Activated T-cell treated with anti-CD3 and anti-CD28 coated beads for 24 hours (primary cell): ENCODE measurements around the gene KCNH6.

Source experiments
- DNase-seq: peaks from one replicate; pipeline ENCODE4 v3.0.0-alpha.2; 2020; ENCODE audit warnings: low read depth

Gene KCNH6

DNA sequence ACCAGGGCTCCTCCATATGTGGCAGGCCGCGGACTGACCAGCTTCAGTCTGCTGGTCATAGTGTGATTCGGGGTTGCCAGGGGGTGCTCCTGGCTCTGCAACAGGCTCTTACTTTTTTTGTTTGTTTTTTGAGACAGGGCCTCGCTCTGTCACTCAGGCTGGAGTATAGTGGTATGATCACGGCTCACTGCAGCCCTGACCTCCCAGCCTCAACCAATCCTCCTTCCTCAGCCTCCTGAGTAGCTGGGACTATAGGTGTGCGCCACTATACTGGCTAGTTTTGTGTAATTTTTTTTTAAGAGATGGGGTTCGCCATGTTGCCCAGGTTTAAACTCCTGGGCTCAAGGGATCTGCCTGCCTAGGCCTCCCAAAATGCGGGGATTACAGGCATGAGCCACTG lies 11.8 kb upstream of the KCNH6 start:
- no peak for DNase-seq

GRCh38 chr17:63512388-63512787 lies 10.8 kb upstream of the KCNH6 start:
- DNase-seq = no peak

DNA sequence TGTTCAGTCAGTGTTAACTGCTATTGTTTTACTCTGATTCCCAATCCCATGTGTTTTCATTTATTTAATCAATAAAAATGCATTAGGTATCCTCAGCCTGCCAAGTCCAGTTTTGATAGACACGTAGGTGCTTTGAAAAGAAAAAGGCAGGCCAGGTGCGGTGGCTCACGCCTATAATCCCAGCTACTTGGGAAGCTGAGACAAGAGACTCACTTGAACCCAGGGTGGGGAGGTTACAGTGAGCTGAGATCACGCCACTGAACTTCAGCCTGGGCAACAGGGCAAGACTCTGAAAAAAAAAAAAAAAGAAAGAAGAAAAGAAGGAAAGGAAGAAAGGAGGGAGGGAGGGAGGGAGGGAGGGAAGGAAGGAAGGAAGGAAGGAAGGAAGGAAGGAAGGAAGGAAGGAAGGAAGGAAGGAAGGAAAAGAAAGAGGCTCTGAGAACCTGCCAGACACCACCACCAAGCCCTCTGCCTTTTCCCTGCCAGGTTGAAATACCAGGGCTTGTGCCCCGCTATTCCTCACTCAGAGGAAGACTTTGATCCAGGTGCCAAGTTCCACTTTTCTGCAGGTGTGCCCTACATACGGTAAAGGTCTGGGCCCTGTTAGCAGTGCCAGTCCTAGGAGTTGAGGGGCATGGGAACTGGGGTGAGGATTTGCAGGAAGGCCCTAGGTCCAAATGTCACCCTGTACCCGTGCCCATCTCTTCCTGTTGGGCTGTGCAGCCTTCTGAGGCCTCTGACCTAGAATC lies 10.1 kb upstream of the KCNH6 start:
- DNase-seq = no peak

- no peak for DNase-seq
Measured at GRCh38 chr17:63514477-63514876, 8.7 kb upstream of the KCNH6 start.

DNA sequence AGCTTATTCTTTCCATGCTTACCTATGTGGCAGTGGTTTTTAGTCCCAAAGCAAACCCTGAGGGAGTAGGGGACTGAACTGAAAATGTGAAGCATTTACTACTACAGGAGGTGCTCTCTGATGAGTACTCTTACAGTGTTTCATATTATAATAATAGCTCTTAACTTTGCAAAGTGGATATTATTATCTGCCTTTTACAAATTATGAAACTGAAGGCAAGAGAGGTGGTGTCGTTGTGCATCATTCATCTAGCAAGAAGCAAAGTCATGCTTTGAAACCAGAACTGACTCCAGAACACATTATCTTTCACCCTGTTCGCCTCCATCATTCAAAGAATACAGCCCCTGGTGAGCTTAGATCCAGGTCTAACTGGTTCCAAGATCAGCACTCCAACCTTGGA lies 8.2 kb upstream of the KCNH6 start:
- DNase-seq = no peak

DNA sequence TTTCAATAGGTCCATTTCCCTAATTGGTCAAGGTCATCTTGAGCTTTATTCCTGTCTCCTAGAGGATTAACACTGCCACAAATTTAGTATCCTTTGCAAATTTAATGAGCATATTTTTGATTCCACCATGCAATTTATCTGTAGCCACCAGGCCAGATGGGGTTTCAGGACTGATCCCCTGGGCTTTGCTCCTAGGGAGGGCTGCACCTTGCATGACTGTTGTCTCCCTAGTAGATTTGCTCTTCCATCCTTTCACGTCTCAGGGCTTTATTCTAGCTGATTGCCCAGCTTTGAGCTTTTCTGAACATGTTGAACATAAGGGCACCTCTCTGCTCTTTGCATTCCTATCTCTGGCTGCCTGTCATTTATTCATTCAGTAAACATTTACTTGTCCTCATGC lies 7.7 kb upstream of the KCNH6 start:
- no peak for DNase-seq

DNA sequence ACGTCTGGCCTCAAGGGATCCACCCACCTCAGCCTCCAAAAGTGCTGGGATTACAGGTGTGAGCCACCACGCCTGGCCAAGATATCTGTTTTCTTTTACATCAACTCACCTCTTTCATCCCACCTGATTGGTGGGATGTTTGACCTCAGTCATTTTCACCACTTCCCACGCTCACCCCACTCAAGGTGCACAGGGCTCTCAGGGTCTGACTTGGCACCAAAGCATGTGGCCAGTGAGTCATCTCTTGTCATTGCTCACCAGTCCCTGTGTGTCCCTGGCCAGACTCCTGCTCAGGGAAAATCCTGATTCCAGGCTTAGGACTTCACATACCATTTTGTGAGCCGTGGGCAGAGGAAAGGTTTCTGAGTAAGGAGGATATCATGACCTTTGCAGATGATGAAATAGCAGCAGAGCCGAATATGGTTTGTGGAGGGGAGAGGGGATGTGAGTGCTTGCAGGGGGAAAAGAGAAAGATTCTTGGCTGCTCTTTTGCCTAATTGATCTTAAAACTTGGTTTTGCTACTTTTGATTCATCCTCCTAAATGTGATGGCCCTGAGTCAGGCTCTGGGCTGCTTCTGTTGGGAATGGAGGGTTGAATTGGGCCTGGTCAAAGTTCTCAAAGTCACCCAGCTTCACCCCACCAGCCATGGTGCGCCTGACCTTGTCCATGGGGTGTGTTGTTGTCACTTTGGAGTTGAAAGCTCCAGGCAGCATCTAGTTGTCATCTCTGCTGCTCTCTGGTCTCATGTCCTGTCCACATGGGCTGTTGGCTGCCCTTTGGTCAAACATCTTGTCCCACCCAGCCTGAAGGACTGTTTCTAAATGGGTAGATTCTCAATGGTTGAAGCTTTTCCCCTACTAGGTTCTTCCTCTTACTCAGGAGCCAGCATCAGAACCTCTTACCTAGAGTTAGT lies 6.0 kb upstream of the KCNH6 start:
- no peak for DNase-seq

GRCh38 chr17:63517825-63518534 lies 5.2 kb upstream of the KCNH6 start:
- no peak for DNase-seq

DNA sequence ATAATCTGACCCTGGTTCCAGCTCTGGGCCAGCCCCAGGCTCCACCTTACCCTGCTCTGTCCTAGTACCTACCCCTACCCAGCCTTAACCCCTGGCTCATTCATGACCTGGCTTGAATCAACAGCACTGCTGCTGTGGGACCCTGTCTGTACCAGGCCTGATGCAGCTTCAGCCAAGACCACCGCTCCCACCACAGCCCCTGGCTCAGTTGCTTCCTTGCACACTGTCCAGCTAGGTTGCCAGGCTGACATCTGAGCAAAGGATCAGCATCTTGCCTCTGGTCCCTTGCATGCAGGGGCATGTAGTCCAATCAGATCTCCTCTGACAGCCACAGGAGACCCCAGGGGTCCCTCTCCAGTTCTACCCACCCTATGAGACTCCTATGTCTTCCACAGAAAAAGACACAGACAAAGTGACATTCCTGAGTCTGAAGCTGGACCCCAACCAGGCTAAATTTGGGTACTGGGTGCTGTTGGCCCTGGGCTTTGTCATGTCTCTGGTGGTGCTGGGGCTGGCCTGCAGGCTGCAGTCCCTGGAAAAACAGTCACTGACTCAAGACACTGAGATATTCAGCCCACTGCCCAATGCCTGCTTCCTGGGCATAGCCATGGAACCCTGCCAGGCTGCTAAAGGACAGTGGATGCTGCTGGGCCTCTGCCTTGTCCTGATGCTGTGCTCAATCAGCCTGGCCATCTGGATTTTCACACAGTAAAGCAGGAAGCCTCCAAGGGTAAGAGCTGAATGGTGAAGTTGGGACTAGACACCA lies 3.9 kb upstream of the KCNH6 start:
- no peak for DNase-seq

DNA sequence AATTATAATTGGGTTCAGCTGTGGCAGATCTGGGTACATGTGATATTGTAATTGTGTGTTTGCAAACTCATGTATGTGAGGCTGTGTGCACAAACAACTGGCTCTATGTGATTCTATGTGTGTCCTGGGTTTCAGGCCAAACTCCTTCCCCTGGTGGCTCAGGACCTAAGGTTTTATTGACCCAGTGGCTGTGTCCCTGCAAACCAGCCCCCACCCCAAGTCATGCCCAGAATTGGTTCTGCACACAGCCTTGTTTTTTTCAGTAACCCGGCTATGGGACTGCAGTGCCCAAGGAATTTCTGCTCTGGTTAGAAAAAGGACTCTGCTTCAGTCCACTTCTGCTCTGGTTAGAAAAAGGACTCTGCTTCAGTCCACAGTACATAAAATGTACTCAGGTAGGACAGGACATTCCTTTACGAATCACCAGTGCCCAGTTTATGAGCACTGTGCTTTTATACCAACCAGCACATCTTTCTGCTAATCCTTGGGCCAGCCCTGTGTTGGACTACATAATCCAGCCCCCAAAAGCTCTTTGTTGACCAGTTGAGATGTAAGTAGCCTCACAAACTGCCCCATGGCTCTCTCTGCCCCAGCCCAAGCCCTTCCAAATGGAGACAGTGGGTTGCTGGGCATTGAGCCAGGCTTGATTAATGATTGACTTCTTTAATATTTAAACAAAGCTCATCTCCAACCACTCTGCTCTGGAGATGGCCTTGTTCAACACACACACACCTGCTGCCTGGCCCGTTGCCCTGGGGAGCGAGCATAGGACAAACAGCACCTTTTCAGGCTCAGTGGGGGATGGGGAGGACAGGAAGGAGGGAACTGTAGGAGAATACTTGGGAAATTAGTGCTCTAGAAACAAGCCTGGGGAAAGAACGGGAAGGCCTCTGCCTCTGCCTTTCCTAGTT lies 2.9 kb upstream of the KCNH6 start:
- DNase-seq = no peak

DNA sequence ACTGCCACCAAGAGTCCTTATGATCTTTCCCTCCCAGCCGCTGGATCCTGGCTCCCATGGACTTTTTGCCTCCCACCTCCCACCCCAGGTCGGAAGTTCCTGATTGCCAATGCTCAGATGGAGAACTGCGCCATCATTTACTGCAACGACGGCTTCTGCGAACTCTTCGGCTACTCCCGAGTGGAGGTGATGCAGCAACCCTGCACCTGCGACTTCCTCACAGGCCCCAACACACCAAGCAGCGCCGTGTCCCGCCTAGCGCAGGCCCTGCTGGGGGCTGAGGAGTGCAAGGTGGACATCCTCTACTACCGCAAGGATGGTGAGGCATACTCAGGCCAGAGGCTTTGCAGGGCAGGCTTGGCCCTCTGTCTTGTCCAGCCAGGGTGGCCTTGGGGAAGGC lies 893 bp downstream of the KCNH6 start:
- DNase-seq = no peak

DNA sequence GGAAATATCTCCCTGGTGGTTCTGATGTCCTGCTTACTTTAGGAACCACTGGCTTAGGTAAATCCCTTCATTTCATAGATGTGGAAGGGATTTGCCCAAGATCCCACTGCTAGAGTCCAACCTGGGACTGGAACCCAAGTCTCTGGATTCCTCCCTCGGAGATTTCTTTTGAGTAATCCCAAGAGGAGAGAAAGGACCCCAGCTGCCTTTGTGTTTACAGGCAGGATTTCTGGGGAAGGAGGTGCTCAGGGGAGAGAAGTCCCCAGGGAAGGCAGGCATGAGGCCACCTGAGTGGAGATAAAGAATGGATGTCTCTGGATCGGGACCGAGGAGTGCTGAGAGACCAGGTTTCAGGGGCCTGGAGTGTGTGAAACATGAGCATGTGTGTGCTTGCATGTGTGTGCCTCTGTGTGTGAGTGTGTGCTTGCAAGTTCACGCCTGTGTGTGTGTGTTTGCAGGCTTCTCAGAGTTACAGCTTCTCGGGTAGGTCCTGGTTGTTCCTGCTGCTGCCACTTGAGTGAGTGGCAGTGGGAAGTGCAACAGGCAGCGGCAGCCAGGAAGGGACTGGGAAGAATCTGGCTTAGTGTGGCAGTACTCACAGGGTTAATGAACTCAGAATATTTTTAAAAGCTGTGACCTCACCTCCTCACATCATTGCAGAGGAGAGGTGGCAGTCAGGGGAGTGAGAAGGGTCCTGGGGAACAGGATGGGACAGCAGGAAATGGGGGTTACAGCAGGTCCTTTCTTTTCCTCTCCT lies 2.2 kb downstream of the KCNH6 start:
- no peak for DNase-seq

- no peak for DNase-seq
Measured at GRCh38 chr17:63526861-63527260, 3.7 kb downstream of the KCNH6 start.

GRCh38 chr17:63528183-63528582 lies 5.0 kb downstream of the KCNH6 start:
- no peak for DNase-seq

DNA sequence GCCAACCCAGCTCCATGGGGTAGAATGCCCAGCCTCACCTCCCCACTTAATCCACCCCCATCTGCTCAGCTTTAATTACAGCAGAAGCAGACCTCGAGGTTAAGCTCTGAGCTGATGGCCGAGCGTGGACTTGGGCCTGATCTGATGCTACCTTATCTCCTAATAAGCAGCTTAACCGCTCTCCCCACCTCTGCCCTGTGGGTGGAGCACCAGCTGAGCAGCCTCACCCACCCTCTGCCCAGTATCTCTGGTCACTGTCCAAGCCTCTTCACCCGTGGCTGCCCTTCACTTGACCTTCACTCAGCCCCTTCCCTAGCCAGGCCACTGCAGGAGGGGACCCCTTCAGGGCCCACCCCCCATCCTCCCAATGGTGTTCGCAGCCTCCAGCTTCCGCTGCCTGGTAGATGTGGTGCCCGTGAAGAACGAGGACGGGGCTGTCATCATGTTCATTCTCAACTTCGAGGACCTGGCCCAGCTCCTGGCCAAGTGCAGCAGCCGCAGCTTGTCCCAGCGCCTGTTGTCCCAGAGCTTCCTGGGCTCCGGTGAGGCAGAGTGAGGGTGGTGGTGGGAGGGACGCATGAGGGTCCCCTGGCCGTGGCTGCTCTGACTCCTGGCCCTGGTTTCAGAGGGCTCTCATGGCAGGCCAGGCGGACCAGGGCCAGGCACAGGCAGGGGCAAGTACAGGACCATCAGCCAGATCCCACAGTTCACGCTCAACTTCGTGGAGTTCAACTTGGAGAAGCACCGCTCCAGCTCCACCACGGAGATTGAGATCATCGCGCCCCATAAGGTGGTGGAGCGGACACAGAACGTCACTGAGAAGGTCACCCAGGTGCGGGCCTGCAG lies 6.8 kb downstream of the KCNH6 start:
- no peak for DNase-seq

DNA sequence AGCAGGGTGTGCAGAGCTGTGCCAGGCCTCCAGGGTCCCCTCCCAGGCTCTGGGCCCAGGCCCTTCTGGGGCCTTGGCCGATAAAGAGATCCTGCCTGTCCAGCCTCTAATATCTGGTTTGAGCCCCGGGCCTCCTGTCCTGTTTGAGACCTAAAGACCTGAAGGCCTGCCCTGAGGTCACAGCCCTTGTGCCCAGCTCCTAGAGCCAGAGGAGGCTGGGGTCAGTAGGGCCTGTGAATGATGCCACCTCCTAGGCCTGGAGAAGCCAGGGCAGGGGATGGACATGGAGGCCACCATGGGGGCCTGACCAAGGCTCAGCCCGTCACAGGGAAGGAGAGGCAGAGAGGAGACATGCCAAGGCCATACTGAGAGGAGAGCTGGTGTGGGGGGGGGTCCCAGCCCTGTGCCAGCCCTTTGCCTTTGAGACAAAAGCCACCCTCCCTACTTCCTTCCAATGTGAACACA lies 7.4 kb downstream of the KCNH6 start:
- no peak for DNase-seq

GRCh38 chr17:63531022-63531965 lies 8.1 kb downstream of the KCNH6 start:
- no peak for DNase-seq
